LNCAP (cell line): ENCODE measurements around the gene PKP3.

ENCODE experiments used
- TF ChIP-seq, protein P1 (sequence below): fragments of 450-650 bp; IDR thresholded peaks from 2 replicates; pipeline ENCODE4 v1.5.1; 2017; ENCODE audit warnings: mild to moderate bottlenecking

The PKP3 gene

DNA sequence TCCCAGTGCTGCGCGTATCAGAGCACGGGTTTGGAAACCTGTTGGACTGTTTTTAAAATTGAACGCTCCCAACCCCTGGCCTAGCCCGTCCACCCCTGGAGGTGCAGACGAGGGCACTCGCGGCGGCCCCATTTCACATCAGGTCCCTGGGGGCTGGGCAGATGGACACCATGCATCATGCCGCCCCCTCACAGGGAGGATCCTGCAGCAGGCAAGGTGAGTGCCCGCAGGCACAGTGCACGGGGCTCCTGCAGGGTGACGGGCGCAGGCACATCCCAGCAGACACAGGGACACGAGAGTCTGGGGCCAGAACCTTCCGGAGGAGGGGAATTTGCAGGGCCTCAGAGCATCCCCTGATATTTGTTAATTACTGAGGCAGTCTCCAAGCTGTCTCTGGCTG, 40.5 kb downstream of the PKP3 start:
- TF ChIP-seq, protein P1, sequence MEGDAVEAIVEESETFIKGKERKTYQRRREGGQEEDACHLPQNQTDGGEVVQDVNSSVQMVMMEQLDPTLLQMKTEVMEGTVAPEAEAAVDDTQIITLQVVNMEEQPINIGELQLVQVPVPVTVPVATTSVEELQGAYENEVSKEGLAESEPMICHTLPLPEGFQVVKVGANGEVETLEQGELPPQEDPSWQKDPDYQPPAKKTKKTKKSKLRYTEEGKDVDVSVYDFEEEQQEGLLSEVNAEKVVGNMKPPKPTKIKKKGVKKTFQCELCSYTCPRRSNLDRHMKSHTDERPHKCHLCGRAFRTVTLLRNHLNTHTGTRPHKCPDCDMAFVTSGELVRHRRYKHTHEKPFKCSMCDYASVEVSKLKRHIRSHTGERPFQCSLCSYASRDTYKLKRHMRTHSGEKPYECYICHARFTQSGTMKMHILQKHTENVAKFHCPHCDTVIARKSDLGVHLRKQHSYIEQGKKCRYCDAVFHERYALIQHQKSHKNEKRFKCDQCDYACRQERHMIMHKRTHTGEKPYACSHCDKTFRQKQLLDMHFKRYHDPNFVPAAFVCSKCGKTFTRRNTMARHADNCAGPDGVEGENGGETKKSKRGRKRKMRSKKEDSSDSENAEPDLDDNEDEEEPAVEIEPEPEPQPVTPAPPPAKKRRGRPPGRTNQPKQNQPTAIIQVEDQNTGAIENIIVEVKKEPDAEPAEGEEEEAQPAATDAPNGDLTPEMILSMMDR, result no peak

DNA sequence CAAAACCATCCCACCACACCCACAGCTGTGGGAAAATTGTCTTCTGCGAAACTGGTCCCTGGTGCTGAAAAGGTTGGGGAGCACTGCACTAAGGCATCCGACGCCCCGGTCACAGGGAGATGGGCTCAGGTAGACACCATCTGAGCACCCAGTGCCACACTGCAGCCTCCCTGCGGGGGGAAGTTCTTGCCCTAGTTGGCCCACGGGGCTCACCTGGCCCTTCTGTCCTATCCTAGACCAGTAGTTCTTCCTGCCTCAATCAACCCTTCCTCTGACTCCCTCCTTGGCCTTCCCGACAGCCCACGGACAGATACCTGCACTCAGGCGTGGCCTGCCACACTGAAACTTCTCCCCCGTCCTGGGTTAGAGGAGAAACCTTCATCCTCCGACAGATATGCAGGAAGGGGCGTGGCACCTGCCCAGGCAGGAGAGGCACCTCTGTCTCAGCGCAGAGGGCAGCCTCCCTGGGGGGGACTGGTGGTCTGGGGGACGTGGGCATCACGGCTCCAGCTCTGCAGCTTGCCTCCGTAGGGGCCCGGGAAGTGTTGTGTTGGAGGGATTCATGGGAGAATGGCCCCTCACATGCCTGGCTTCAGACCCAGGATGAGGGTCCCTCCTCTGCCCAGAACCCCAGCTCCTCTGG, 43.3 kb downstream of the PKP3 start:
- TF ChIP-seq, protein P1, result no peak

DNA sequence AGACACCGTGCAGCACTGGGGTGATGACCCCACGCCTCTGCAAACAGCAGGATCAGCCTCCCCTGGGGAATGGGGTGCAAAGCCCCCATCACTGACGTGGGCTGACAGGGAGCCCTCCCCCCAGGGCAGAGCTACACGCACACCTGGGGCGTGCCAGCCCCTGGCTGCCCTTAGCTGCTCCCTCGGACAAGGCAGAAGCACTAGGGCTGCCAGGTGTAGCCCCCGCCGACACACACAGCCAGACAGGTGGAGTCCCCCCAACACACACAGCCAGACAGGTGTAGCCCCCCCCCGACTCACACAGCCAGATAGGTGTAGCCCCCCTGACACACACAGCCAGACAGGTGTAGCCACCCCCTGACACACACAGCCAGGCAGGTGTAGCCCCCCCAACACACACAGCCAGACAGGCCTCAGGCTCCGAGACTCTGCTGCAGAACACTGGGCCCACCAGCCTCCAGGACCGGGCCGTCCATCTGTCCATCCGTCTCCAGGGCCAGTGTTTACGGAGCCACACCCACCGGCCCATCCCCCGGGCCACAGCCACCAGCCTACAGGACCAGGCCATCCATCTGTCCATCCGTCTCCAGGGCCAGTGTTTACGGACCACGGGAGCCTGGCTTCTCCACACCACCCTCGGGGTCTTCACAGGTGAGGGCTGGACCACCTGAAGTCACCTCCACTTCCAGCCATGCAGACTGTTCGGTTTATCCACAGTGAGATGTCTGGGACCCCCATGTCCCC, 44.3 kb downstream of the PKP3 start:
- TF ChIP-seq, protein P1, result no peak

DNA sequence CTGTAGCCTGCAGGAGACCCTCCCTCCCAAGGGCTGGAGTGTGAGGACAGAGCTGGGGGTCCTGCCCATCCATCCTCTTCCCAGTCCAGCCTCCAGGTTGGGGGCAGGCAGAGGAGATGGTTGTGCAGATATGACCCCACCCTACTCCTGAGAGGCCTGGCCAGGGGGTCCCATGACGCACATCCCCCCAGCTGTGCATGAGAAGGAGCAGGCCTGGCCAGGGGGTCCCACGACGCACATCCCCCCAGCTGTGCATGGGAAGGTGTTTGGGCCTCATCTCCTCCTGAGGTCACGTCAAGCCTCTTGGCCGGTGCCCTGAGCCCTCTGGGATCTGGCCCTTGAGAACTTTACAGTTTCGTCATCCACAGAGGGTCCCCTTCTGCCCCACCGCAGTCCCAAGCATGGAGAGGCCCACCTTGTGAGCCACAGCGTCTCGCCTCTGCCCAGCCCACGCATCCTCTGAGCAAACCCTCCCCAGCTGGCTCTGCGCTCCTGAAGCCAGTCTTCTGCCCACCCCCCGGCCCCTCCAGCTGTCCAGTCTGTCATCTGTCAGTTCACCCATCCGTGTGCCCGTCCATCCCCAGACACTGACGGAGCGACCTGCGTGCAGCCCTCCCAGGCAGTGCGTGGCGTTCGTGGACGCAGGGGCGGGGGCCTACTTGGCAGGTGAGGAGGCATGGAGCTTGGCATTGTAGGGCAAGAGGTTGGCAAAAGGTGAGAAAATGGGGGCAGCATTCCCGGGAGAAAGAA, 45.5 kb downstream of the PKP3 start:
- TF ChIP-seq, protein P1, result no peak

DNA sequence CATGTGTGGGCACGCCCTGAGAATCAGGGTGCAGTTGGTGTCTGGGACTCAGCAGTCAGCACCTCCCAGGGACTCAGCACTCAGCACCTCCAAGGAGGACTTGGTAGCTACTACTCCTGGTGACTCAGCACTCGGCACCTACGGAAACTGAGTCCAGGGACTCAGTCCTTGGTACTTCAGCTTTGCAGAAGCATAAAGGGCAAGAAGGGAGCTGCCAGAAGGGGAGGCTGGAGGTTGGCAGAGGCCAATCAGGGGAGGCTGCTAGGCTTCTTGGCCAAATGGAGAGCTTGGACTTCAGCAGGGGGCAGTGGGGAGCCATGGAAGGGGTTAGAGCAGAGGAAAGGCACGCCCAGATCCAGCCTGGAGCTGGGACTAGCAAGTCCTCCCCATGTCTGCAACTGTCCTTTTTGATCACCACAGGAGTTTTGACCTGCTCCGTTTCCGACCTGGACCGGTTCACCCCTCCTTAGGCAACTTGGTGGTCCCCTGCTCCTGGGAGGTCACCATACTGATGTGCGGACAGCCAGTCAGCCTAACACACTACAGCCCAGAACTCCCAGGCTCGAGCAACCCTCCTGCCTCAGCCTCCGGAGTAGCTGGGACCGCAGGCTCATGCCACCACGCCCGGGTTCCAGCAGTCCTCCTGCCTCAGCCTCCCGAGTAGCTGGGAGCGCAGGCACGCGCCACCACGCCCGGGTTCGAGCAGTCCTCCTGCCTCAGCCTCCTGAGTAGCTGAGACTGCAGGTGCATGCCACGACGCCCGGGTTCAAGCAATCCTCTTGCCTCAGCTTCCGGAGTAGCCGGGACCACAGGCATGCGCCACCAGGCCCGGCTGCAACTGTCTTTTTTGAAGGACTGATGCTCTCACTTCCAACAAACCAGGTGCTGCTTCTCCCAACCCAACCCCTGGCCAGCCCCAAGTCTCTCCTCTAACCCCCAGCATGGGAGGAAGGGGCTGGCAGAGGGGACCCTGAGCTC, 46.3 kb downstream of the PKP3 start:
- TF ChIP-seq, protein P1, result no peak

DNA sequence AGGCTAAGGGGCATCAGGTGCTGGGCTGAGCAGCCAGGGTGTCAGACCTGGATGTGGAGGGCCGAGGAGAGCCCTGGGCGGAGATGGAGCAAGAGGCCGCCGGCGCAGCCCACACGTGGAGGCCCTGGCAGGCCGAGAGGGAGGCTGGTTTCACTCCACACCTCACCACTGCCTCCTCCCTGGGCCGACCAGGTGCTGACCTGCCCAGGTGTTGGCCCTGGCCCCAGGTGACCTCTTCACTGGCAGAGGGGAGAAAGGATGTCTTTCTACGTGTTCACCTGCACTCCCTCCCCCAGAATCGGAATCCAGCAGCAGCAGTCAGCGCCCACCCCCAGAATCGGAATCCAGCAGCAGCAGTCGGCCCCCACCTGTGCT, 47.0 kb downstream of the PKP3 start:
- TF ChIP-seq, protein P1, result no peak
